Measurements from ENCODE around the gene HTR4. TPM values are rescaled to one million over a fixed set of nuclear protein-coding genes. Genes with fewer than 3 reads are reported as not detected.

The HTR4 gene, protein sequence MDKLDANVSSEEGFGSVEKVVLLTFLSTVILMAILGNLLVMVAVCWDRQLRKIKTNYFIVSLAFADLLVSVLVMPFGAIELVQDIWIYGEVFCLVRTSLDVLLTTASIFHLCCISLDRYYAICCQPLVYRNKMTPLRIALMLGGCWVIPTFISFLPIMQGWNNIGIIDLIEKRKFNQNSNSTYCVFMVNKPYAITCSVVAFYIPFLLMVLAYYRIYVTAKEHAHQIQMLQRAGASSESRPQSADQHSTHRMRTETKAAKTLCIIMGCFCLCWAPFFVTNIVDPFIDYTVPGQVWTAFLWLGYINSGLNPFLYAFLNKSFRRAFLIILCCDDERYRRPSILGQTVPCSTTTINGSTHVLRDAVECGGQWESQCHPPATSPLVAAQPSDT
- total RNA-seq (not detected in 2 replicates), polyA plus RNA-seq (not detected in 2 replicates), polyA minus RNA-seq (ENCODE audit: low replicate concordance) (not detected in 2 replicates)
- not detected in 2 replicates for polyA plus RNA-seq (2012)

DNA sequence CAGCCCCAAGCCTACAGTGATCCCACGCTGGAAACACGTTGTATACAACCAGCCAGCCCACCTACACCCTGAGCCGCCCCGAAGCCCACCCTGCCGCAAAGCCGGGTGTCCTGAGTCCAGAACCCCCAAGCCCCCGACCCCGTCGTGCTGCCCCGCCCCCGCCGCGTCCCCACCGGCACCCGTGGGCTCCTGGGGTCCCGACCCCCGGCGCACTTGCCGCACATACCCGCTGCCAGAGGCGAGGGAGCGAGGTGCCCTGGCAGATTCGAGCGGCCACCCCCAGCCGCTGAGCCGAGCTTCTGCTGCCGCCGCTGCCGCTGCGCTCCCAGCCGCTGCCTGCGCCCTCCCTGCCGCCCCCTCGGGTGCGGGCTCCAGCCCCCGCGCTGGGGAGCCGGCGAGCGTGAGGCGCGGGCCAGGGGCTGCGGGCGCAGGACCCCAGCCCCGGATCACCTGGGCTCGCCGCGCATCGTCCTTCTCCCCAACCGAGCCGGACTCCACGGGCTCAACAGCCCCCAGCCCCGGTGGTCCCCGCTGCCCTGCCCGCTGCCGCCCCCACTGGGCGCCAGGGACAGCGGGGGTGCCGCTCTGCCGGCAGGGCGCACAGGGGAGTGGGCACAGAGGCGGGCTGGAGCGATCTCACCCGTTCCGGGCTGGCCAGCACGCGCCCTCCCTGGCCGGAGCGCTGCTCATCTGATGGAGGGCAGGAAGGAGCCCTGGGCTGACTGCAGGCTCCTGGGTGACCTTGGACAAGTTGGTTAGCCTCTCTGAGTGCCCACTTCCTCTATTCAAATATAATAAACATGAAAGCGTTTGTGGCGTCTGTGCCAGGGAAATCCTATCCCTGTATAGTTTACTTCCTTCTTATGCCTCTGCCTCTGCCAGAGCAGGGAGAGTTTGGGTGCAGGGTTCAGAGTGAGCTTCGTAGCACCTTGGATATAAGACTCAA, at the start of gene HTR4:
Gene HTR4 (minus strand): TSS at position 692 of the 946 bp plus-strand sequence. CDS start 17,513 bp downstream, outside the sequence.
- Histone ChIP-seq H3K79me2 (ENCODE audit: control insufficient read depth, insufficient read depth, low read length) (no peaks in the 10 kb centered on the region), H4K20me1 (ENCODE audit: control insufficient read depth, extremely low read depth, insufficient read depth, low read length) (no peaks in the 10 kb centered on the region), H3K27me3 (ENCODE audit: control insufficient read depth, insufficient read depth, low read length) (peaks cover 7% of the 10 kb centered on the region), H3K4me2 (ENCODE audit: extremely low read depth, insufficient read depth, low read length) (no peak within 1 kb of the TSS), H3K27ac (ENCODE audit: insufficient read depth, low read length) (no peak within 1 kb of the TSS), H3K9ac (ENCODE audit: insufficient read depth, low read length) (no peak within 1 kb of the TSS), H2AFZ (ENCODE audit: low read length) (no peak within 1 kb of the TSS), H3K36me3 (ENCODE audit: control insufficient read depth, insufficient read depth, low read length) (no peaks in the 10 kb centered on the region), H3K4me1 (ENCODE audit: control insufficient read depth, extremely low read depth, insufficient read depth, low read length) (no peaks in the 10 kb centered on the region), H3K9me3 (ENCODE audit: control insufficient read depth, insufficient read depth, low read depth, low read length) (no peaks in the 10 kb centered on the region), H3K4me3 (replicated peaks in 1 of 4; ENCODE audit: control extremely low read depth in 1 of 4, insufficient read depth in 1 of 4, low read depth in 3 of 4, low read length in 4 of 4) (no peak within 1 kb of the TSS)
- DNase-seq (ENCODE audit: low read depth in 2 of 2) = no peak
- TF ChIP-seq, protein P1, sequence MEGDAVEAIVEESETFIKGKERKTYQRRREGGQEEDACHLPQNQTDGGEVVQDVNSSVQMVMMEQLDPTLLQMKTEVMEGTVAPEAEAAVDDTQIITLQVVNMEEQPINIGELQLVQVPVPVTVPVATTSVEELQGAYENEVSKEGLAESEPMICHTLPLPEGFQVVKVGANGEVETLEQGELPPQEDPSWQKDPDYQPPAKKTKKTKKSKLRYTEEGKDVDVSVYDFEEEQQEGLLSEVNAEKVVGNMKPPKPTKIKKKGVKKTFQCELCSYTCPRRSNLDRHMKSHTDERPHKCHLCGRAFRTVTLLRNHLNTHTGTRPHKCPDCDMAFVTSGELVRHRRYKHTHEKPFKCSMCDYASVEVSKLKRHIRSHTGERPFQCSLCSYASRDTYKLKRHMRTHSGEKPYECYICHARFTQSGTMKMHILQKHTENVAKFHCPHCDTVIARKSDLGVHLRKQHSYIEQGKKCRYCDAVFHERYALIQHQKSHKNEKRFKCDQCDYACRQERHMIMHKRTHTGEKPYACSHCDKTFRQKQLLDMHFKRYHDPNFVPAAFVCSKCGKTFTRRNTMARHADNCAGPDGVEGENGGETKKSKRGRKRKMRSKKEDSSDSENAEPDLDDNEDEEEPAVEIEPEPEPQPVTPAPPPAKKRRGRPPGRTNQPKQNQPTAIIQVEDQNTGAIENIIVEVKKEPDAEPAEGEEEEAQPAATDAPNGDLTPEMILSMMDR (conservative IDR thresholded peaks at IDR 0.05 in 1 of 2, IDR thresholded peaks at IDR 0.05 in 1 of 2; ENCODE audit: low read depth in 1 of 2, low read length in 2 of 2) = no peak
- TF ChIP-seq EZH2 (IDR thresholded peaks at IDR 0.05; ENCODE audit: low read length, missing control alignments) = no peak

DNA sequence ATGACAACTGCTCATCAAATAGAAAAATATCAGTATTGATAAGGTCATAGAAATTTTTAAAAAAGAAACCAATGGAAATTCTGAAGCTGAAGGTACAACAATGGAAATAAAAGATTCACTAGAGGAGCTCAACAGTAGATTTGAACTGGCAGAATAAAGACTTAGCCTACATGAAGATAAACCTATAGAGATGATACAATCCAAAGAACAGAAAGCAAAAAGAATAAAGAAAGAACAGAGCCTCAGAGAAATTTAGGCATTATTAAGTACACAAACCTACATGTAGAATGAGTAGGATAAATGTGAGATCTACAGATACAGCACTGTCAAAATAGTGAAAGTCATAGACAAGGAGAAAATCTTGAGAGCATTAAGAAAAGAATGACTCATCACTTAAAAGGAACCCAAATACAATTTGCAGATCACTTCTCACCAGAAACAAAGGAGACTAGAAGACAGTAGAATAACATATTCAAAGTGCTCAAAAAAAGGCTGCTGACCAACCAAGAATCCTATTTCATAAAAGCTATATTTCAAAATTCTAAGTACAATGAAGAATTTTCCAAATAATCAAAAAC, 47.8 kb upstream of the HTR4 start:
- Histone ChIP-seq H2AFZ (ENCODE audit: low read length) (no peak overlapping the region), H3K27ac (ENCODE audit: insufficient read depth, low read length) (no peak overlapping the region), H4K20me1 (ENCODE audit: control insufficient read depth, extremely low read depth, insufficient read depth, low read length) (no peaks in the 10 kb centered on the region), H3K9me3 (ENCODE audit: control insufficient read depth, insufficient read depth, low read depth, low read length) (no peaks in the 10 kb centered on the region), H3K79me2 (ENCODE audit: control insufficient read depth, insufficient read depth, low read length) (no peaks in the 10 kb centered on the region), H3K9ac (ENCODE audit: insufficient read depth, low read length) (no peak overlapping the region), H3K27me3 (ENCODE audit: control insufficient read depth, insufficient read depth, low read length) (no peaks in the 10 kb centered on the region), H3K36me3 (ENCODE audit: control insufficient read depth, insufficient read depth, low read length) (no peaks in the 10 kb centered on the region), H3K4me2 (ENCODE audit: extremely low read depth, insufficient read depth, low read length) (no peak overlapping the region), H3K4me1 (ENCODE audit: control insufficient read depth, extremely low read depth, insufficient read depth, low read length) (no peaks in the 10 kb centered on the region), H3K4me3 (replicated peaks in 1 of 4; ENCODE audit: control extremely low read depth in 1 of 4, insufficient read depth in 1 of 4, low read depth in 3 of 4, low read length in 4 of 4) (no peak overlapping the region)
- no peak for DNase-seq (ENCODE audit: low read depth in 2 of 2)
- no peak for TF ChIP-seq EZH2 (IDR thresholded peaks at IDR 0.05; ENCODE audit: low read length, missing control alignments)
- TF ChIP-seq, protein P1 (conservative IDR thresholded peaks at IDR 0.05 in 1 of 2, IDR thresholded peaks at IDR 0.05 in 1 of 2; ENCODE audit: low read depth in 1 of 2, low read length in 2 of 2) = no peak

DNA sequence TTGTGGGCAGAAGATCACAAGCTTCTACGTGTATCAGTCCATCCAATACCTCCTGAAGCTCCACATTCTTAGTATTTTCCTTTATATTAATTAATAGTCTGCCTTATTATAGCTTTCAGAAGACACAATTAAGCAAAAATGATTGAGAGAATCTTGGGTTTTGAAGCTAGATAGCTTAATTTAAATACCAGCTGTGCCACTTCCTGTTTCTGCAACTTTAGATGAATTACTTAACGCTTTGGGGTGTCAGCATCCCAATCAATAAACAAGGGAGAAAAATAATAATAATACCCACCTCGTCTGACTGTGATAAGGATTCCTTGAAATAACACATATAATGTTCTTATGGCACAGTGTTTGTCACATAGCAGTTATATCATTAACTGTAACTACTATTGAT, 44.7 kb upstream of the HTR4 start:
- TF ChIP-seq, protein P1 (conservative IDR thresholded peaks at IDR 0.05 in 1 of 2, IDR thresholded peaks at IDR 0.05 in 1 of 2; ENCODE audit: low read depth in 1 of 2, low read length in 2 of 2) = no peak
- TF ChIP-seq EZH2 (IDR thresholded peaks at IDR 0.05; ENCODE audit: low read length, missing control alignments) = no peak

More for the DNA sequence above, 44.7 kb upstream of the HTR4 start:
- H3K27me3 ChIP-seq (ENCODE audit: control insufficient read depth, insufficient read depth, low read length) = no peaks in the 10 kb centered on the region
- H2AFZ ChIP-seq (ENCODE audit: low read length) = no peak overlapping the region
- H3K27ac ChIP-seq (ENCODE audit: insufficient read depth, low read length) = no peak overlapping the region
- no peaks in the 10 kb centered on the region for H3K36me3 ChIP-seq (ENCODE audit: control insufficient read depth, insufficient read depth, low read length)
- no peak overlapping the region for H3K4me2 ChIP-seq (ENCODE audit: extremely low read depth, insufficient read depth, low read length)
- no peaks in the 10 kb centered on the region for H3K9me3 ChIP-seq (ENCODE audit: control insufficient read depth, insufficient read depth, low read depth, low read length)
- H3K4me3 ChIP-seq (replicated peaks in 1 of 4; ENCODE audit: control extremely low read depth in 1 of 4, insufficient read depth in 1 of 4, low read depth in 3 of 4, low read length in 4 of 4) = no peak overlapping the region
- no peaks in the 10 kb centered on the region for H3K4me1 ChIP-seq (ENCODE audit: control insufficient read depth, extremely low read depth, insufficient read depth, low read length)
- no peaks in the 10 kb centered on the region for H3K79me2 ChIP-seq (ENCODE audit: control insufficient read depth, insufficient read depth, low read length)
- H3K9ac ChIP-seq (ENCODE audit: insufficient read depth, low read length) = no peak overlapping the region
- no peaks in the 10 kb centered on the region for H4K20me1 ChIP-seq (ENCODE audit: control insufficient read depth, extremely low read depth, insufficient read depth, low read length)
- DNase-seq (ENCODE audit: low read depth in 2 of 2) = no peak
